Measurements from ENCODE around the gene SYT5.

The SYT5 gene

GRCh38 chr19:55179606-55180484 lies at the start of gene SYT5:
TSS of gene SYT5 (minus strand) at chr19:55180289. CDS start at chr19:55179041, 1,248 bp downstream.
- H3K36me3 ChIP-seq (replicated peaks), result no peaks in the 10 kb centered on the region
- in situ Hi-C loops (cut with HindIII; ENCODE audit: low pct_ligation_motif_present, low sequenced_read_pairs), result loop anchor here (10.0 kb wide), 1 partner anchor 65 kb away; the partner anchor contains the start of gene PPP1R12C
- peaks cover 5% of the 10 kb centered on the region for H3K27me3 ChIP-seq (replicated peaks)
- TF ChIP-seq CTCF (IDR thresholded peaks at IDR 0.05; ENCODE audit: low read depth, low read length, missing control alignments), result no peak
- H3K27ac ChIP-seq, result peak within 1 kb of the TSS; percentile 55
- DNase-seq, result no peak
- peak within 1 kb of the TSS; percentile 42 for H3K4me3 ChIP-seq (ENCODE audit: low read depth, low read length)

GRCh38 chr19:55229789-55230182 lies 49.7 kb upstream of the SYT5 start:
- Histone ChIP-seq H3K27me3 (replicated peaks) (no peaks in the 10 kb centered on the region), H3K4me3 (ENCODE audit: low read depth, low read length) (no peak overlapping the region), H3K27ac (no peak overlapping the region), H3K36me3 (replicated peaks) (peaks cover 46% of the 10 kb centered on the region)
- DNase-seq, result no peak
- no peak for TF ChIP-seq CTCF (IDR thresholded peaks at IDR 0.05; ENCODE audit: low read depth, low read length, missing control alignments)
- in situ Hi-C loops (cut with HindIII; ENCODE audit: low pct_ligation_motif_present, low sequenced_read_pairs), result no loop called here

GRCh38 chr19:55229145-55229788 lies 49.2 kb upstream of the SYT5 start:
- in situ Hi-C loops (cut with HindIII; ENCODE audit: low pct_ligation_motif_present, low sequenced_read_pairs), result no loop called here
- no peak for TF ChIP-seq CTCF (IDR thresholded peaks at IDR 0.05; ENCODE audit: low read depth, low read length, missing control alignments)
- Histone ChIP-seq H3K36me3 (replicated peaks) (peaks cover 46% of the 10 kb centered on the region), H3K4me3 (ENCODE audit: low read depth, low read length) (no peak overlapping the region), H3K27ac (no peak overlapping the region), H3K27me3 (replicated peaks) (no peaks in the 10 kb centered on the region)
- no peak for DNase-seq

GRCh38 chr19:55228403-55229031 lies 48.4 kb upstream of the SYT5 start, which contains the start of gene TMEM86B:
TSS of gene TMEM86B (minus strand) at chr19:55228763. CDS start at chr19:55228741, 22 bp downstream.
- Histone ChIP-seq H3K27me3 (replicated peaks) (no peaks in the 10 kb centered on the region), H3K27ac (no peak within 1 kb of the TSS), H3K36me3 (replicated peaks) (peaks cover 46% of the 10 kb centered on the region), H3K4me3 (ENCODE audit: low read depth, low read length) (no peak within 1 kb of the TSS)
- TF ChIP-seq CTCF (IDR thresholded peaks at IDR 0.05; ENCODE audit: low read depth, low read length, missing control alignments), result no peak
- DNase-seq, result no peak
- in situ Hi-C loops (cut with HindIII; ENCODE audit: low pct_ligation_motif_present, low sequenced_read_pairs), result no loop called here

GRCh38 chr19:55228015-55228391 lies 47.9 kb upstream of the SYT5 start:
- no peak overlapping the region for H3K4me3 ChIP-seq (ENCODE audit: low read depth, low read length)
- in situ Hi-C loops (cut with HindIII; ENCODE audit: low pct_ligation_motif_present, low sequenced_read_pairs), result no loop called here
- no peak for TF ChIP-seq CTCF (IDR thresholded peaks at IDR 0.05; ENCODE audit: low read depth, low read length, missing control alignments)
- peaks cover 46% of the 10 kb centered on the region for H3K36me3 ChIP-seq (replicated peaks)
- H3K27ac ChIP-seq, result no peak overlapping the region
- no peak for DNase-seq
- H3K27me3 ChIP-seq (replicated peaks), result no peaks in the 10 kb centered on the region
